A673 (cell line): ENCODE data around the gene COL19A1.

Experiments
- EZH2 ChIP-seq: fragments of 200-600 bp; sonication (generic); IDR thresholded peaks from 2 replicates; pipeline ENCODE4 v1.6.1; 2017; ENCODE audit warnings: borderline replicate concordance, low read depth, mild to moderate bottlenecking, mixed read lengths, antibody characterized with exemption, low read length; ENCODE audit not compliant: poor library complexity, severe bottlenecking
- TF ChIP-seq, protein P1 (sequence below): fragments of 300-800, 200-600 bp; sonication (generic); conservative IDR thresholded peaks from 2 replicates; pipeline ENCODE4 v1.5.1; 2017; ENCODE audit warnings: low read depth, mild to moderate bottlenecking, antibody characterized with exemption, low read length, moderate library complexity, mixed read lengths

DNA sequence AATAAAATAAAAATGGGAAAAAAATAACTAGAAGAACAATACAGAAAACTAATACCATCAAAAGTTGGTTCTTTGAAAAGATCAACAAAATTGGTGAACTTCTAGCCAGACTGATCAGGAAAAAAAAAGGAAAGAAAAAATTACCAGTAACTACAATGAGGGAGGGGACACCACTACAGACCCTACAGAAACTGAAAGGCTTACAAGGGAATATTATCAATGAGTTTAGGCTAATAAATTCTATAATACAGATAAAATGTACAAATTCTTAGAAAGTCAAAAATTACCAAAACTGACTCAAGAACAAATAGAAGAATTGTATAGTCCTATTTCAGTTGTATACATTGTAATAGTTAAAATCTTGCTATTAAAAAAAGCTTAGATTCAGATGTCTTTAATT is 141.8 kb downstream of the COL19A1 start:
- TF ChIP-seq, protein P1, sequence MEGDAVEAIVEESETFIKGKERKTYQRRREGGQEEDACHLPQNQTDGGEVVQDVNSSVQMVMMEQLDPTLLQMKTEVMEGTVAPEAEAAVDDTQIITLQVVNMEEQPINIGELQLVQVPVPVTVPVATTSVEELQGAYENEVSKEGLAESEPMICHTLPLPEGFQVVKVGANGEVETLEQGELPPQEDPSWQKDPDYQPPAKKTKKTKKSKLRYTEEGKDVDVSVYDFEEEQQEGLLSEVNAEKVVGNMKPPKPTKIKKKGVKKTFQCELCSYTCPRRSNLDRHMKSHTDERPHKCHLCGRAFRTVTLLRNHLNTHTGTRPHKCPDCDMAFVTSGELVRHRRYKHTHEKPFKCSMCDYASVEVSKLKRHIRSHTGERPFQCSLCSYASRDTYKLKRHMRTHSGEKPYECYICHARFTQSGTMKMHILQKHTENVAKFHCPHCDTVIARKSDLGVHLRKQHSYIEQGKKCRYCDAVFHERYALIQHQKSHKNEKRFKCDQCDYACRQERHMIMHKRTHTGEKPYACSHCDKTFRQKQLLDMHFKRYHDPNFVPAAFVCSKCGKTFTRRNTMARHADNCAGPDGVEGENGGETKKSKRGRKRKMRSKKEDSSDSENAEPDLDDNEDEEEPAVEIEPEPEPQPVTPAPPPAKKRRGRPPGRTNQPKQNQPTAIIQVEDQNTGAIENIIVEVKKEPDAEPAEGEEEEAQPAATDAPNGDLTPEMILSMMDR, result no peak
- no peak for TF ChIP-seq EZH2
